GM18519 (cell line): ENCODE data around the gene TMEM120A.

Experiments used
- ATAC-seq: cut with Tn5 transposase; IDR thresholded peaks from one replicate; pipeline ENCODE4 v1.9.1; 2021; ENCODE audit warnings: mild to moderate bottlenecking, moderate library complexity; ENCODE audit not compliant: unreplicated experiment, low FRiP score

The TMEM120A gene

GRCh38 chr7:75996476-75996875 lies 2.1 kb upstream of the TMEM120A start:
- no peak for ATAC-seq

DNA sequence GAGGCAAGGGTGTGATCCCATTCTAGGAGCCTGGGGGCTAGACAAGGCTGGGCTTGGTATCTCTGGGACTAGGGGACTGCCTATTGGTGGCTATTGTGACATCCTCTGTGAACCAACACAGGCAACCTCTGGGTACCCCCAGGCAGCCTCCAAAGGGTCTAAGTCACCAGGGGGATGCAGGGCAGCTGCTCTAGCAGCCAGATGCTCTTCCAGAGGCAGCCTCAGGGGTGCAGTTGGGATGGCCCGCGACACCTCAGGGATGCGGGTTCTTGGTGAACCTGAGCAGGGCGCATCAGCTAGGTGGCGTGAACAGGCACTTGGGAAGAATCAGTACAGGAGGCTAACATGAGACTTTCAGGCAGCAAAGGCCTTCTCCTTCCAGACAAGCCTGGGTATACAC lies 1.6 kb upstream of the TMEM120A start:
- no peak for ATAC-seq

- ATAC-seq, result no peak
Observed at GRCh38 chr7:75995052-75995471, 667 bp upstream of the TMEM120A start.

DNA sequence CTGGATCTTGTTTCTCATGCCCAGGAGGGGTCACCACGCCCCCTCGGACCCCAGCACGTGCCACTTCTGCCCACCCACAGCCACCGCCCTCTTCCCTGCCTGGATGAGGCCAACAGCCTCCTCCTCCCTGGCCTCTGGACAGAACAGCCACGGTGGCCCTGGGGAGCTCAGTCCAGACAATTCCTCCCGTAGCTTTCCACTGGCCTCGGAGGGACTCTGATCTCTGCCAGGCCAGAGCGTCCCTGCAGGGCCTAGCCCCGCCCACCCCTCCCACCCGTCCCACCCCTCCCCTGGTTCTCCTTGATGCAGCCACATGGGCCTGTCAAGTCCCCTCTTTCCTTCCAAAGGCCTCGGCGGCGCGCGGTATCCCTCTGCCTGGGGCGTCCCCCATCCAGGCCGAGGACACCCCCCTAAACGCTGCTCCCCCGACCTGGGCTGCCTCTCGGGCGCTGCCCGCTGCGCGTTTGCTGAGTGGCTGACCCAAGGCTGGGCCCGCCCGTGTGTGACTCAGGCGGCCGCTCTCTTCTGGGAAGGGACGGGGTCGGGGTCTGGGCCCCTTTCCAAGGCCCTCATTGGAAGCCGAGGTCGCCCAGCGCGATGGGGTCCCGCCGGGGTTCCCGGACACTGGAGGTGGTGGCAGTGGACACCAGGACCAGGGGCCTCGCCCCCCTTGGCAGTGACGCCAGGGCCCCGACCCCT lies 557 bp downstream of the TMEM120A start:
- ATAC-seq, result no peak

- ATAC-seq, result no peak
Observed at GRCh38 chr7:75992083-75992755, 2.2 kb downstream of the TMEM120A start.

GRCh38 chr7:75991531-75992082 lies 2.8 kb downstream of the TMEM120A start:
- ATAC-seq, result no peak

GRCh38 chr7:75989500-75990388 lies 4.7 kb downstream of the TMEM120A start:
- no peak for ATAC-seq

GRCh38 chr7:75988568-75989499 lies 5.6 kb downstream of the TMEM120A start:
- ATAC-seq, result no peak

DNA sequence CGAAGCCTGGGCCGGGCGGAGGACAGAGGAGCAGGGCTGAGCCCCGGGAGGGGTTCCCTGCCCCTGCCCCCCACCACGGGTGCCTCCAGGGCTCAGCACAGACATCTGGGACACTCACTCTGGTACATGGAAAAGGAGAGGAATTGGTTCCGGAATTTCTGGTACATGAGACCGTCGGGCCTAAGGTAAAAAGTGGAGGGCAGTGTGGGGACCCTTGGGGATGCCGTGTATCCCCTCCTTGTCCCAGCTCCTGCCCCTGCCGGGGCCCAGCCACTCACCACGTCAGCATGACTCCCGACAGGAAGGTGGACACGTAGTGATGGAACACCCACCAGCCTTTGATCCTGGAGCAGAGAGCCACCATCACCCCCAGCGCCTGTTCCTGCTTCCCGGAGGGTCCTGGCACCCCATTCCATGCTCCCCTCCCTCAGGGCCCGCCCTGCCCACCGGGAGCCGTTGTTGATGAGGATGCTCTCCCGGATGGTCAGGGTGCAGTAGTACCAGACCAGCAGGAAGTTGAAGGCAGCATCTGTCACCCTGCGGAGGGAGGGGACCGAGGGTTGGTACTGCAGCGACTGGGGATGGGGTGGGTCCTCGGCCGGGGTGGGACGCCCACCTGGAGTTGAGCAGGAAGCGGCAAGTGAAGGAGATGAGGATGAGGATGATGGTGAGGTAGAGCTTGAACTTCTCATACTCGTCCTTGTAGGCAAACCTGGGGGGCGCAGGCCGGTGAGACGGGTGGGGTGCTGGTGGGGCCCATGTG lies 6.4 kb downstream of the TMEM120A start:
- ATAC-seq, result no peak

- ATAC-seq, result no peak
Observed at GRCh38 chr7:75987026-75987804, 7.2 kb downstream of the TMEM120A start.

DNA sequence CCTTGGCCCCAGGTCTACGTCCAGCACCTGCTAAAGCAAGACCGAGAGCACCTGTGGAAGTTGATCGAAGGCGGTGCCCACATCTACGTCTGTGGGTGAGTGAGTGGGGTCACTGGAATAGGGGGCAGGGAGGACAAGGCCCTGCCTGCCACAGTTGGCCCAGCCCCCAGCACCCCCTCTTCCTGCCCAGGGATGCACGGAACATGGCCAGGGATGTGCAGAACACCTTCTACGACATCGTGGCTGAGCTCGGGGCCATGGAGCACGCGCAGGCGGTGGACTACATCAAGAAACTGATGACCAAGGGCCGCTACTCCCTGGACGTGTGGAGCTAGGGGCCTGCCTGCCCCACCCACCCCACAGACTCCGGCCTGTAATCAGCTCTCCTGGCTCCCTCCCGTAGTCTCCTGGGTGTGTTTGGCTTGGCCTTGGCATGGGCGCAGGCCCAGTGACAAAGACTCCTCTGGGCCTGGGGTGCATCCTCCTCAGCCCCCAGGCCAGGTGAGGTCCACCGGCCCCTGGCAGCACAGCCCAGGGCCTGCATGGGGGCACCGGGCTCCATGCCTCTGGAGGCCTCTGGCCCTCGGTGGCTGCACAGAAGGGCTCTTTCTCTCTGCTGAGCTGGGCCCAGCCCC lies 8.1 kb downstream of the TMEM120A start:
- ATAC-seq, result no peak

DNA sequence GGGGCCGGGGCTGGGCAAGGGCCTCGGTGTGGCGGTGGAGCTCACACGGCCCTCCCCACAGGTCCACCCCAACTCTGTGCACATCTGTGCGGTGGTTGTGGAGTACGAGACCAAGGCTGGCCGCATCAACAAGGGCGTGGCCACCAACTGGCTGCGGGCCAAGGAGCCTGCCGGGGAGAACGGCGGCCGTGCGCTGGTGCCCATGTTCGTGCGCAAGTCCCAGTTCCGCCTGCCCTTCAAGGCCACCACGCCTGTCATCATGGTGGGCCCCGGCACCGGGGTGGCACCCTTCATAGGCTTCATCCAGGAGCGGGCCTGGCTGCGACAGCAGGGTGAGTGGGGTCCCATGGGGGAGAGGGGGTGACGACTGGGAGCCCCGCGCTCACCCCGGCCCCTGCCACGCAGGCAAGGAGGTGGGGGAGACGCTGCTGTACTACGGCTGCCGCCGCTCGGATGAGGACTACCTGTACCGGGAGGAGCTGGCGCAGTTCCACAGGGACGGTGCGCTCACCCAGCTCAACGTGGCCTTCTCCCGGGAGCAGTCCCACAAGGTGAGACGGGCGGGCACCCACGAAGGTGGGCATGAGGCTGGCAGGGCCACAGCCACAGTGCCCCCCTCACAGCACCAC lies 8.8 kb downstream of the TMEM120A start:
- no peak for ATAC-seq

GRCh38 chr7:75985009-75985517 lies 9.3 kb downstream of the TMEM120A start:
- no peak for ATAC-seq

DNA sequence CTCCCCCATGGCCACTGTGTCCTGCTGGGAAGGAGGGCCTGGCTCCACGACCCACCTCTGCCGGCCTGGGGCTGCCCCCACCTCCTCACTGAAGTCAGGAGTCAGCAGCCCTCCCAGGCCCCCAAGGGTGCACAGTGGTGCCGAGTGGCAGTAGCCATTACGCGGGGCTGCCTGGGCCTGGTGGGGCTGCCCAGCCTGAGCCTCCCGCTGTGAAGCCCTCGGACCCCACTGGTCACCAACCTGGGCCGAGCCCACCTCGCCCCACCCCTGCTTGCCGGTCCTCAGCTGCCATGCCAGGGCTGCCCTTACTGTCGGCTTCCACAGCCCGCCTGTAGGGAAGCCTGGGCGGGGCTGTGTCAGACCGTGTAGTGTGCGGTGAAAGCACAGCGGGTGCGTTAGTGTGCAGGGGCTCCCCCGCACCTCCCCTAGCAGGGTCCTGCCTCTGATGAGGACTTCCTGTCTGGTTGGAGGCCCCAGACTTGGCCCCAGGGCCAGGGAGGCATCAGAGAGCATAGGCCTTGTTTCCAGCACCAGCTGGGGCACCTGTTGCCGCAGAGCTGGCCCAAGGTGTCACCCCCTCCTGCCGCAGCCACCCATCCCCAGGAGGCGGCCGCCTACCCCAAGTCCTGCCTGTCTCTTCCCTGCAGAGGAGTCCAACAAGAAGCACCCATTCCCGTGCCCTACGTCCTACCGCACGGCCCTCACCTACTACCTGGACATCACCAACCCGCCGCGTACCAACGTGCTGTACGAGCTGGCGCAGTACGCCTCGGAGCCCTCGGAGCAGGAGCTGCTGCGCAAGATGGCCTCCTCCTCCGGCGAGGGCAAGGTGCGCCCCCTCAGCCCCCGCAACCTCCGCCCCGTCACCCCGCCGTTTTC lies 10.0 kb downstream of the TMEM120A start:
- no peak for ATAC-seq

- ATAC-seq, result no peak
Observed at GRCh38 chr7:75983471-75984129, 10.8 kb downstream of the TMEM120A start.
